Measurements from ENCODE around the gene CTNND1.

DNA sequence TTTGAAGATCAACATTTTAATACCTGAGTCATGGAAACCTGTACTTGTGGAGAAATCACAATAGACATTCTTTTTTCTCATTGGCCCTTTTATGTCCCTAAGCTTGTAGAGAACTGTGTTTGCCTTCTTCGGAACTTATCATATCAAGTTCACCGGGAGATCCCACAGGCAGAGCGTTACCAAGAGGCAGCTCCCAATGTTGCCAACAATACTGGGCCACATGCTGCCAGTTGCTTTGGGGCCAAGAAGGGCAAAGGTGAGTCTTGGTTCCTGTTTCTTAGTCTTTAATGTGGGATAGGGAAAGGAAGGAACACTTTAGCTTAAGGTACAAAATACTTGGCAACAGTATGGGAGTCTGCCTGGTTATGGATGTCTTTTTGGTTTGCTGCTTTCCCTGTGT, 44.2 kb downstream of the CTNND1 start:
- TF ChIP-seq, protein P1, sequence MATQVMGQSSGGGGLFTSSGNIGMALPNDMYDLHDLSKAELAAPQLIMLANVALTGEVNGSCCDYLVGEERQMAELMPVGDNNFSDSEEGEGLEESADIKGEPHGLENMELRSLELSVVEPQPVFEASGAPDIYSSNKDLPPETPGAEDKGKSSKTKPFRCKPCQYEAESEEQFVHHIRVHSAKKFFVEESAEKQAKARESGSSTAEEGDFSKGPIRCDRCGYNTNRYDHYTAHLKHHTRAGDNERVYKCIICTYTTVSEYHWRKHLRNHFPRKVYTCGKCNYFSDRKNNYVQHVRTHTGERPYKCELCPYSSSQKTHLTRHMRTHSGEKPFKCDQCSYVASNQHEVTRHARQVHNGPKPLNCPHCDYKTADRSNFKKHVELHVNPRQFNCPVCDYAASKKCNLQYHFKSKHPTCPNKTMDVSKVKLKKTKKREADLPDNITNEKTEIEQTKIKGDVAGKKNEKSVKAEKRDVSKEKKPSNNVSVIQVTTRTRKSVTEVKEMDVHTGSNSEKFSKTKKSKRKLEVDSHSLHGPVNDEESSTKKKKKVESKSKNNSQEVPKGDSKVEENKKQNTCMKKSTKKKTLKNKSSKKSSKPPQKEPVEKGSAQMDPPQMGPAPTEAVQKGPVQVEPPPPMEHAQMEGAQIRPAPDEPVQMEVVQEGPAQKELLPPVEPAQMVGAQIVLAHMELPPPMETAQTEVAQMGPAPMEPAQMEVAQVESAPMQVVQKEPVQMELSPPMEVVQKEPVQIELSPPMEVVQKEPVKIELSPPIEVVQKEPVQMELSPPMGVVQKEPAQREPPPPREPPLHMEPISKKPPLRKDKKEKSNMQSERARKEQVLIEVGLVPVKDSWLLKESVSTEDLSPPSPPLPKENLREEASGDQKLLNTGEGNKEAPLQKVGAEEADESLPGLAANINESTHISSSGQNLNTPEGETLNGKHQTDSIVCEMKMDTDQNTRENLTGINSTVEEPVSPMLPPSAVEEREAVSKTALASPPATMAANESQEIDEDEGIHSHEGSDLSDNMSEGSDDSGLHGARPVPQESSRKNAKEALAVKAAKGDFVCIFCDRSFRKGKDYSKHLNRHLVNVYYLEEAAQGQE (IDR thresholded peaks at IDR 0.05; ENCODE audit: insufficient read depth in 1 of 2, low read depth in 2 of 2, low read length in 2 of 2) = no peak
- TF ChIP-seq POLR2AphosphoS5 (IDR thresholded peaks at IDR 0.05; ENCODE audit: low read depth, low read length) = no peak

Data from PFSK-1 (cell line).